ENCODE results near the gene SPINT2. TPM values are rescaled to one million over a fixed set of nuclear protein-coding genes. Genes with fewer than 3 reads are reported as not detected.
"Not testable (repeated sequence)": the region's sequence is repeated elsewhere in the genome, so short reads cannot be mapped to it uniquely, and the experiment has no call there.

SPINT2 gene
- total RNA-seq, 1 donor from 2014 or later, result 5.9 TPM

DNA sequence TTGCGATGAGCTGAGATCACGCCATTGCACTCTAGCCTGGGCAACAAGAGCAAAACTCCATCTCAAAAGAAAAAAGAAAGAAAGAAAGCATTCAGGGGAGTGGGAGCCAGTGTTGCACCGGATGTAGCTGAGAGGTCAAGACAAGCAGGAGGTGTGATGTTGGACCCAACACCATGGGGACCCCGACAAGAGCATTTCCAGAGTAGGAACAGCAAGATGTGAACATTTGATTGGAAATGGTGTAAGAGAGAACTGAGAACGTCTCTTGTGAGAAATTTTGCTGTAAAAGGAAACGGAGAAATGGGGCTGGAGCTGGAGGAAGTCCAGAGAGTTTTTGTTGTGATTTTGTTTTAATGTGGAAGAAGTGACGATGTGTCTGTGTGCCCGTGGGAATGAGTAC is 24.6 kb upstream of the SPINT2 start:
- DNase-seq (ENCODE audit: low read depth, low spot score), result no peak

DNA sequence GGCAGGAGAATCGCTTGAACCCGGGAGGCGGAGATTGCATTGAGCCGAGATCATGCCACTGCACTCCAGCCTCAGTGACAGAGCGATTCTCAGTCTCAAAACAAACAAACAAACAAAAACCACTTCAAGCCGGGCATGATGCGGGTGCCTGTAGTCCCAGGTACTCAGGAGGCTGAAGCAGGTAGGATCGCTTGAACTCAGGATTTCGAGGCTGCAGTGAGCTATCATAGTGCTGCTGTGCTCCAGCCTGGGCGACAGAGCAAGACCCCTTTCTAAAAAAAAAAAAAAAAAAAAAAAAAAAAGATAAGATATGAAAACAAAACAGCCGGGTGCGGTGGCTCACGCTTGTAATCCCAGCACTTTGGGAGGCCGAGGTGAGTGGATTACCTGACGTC is 21.1 kb upstream of the SPINT2 start:
- DNase-seq (ENCODE audit: low read depth, low spot score), result no peak

DNA sequence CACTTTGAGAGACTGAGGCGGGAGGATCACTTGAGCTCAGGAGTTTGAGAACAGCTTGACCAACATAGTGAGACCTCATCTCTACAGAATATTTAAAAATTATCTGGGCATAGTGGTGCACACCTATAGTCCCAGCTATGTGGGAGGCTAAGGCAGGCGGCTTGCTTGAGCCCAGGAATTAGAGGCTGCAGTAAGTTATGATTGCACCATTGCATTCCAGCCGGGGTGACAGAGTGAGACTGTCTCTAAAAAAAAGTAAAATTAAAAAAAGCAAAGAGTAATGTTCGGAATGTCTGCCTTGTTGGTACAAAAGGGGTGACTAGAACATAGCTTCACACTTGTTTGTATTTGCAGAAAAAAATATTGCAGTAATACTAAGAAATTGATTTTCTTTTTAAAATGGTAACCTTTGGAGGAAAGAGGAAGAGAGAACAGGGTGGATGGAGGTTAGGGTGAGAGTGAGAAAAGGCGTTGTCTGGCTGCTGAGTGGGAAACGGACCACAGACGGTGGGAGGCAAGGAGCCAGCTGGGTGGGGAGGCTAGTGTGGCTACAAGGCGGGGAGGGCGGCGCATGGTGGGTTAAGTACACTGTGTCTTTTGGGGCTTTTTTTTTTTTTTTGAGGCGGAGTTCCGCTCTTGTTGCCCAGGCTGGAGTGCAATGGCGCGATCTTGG is 18.4 kb upstream of the SPINT2 start:
- DNase-seq (ENCODE audit: low read depth, low spot score), result no peak

DNA sequence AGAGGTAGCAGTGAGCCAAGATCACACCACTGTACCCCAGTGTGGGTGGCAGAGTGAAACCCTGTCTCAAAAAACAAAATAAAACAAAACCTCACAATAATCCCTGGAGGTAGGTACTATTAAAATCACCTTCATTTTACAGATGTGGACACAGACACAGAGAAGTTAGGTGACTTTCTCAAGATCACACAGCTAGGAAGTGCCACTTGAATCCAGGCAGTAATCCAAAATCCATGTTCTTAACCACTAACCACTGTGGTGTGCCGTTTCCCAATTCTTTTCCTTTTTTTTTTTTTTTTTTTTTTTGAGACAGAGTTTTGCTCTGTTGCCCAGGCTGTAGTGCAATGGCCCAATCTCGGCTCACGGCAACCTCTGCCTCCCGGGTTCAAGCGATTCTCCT is 17.2 kb upstream of the SPINT2 start:
- DNase-seq (ENCODE audit: low read depth, low spot score), result no peak

DNA sequence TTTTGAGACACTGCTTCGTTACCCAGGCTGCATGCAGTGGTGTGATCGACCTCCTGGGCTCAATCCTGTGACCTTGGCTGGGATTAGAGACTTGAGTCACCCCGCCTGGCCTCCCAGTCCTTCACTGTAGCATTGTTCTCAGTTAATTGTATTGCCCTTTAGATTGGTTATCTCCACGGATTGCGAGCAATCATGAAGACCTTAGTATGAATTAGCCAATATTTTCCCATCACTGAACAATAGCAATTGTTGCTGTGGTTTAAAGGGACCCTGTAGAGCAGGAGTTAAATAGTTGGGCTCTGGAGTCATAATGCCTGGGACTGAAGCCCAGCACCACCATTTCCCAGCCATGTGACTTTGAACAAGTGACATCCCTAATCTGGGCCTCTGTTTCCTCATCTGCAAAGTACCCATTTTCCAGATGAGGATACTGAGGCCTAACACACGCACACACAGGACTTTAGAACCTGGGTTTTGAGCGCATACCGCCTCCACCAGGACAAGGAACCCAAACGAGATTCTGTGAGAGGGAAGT is 16.6 kb upstream of the SPINT2 start:
- no peak for DNase-seq (ENCODE audit: low read depth, low spot score)

DNA sequence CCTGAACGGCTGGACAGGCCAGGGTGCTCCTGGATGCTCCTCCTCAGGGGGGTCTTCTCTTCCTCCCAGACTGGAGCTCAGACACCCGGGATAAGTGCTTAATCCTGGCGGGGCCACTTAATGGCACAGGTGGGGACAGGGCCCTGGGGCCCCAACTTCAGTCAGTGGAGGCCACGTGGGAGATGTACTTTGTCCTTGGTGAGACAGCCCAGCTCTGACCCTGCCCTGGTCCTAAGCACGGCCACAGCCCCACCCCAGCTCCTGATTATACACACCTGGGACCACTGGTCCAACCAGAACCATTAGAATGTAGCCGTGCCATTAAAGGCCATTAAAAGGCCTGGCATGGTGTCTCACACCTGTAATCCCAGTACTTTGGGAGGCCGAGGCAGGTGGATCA is 16.0 kb upstream of the SPINT2 start:
- no peak for DNase-seq (ENCODE audit: low read depth, low spot score)

DNA sequence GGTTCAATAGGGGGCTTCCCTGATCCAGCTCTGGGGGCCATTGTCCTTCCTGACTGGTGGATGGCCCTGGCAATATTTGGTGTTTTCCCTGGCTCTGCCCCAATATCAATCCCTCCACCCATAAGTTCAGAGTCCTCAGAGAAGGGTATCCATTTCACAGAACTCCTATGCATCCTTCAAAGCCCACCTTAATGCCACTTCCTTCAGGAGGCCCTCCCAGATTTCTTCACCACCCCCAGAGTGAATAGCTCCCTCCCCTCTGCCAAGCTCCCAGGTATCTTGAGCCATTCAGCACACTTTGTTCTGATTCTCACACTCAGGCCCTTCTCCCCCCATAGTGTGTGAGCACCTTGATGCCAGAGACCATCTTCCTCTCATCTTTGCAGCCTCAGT is 13.9 kb upstream of the SPINT2 start:
- DNase-seq (ENCODE audit: low read depth, low spot score), result no peak

DNA sequence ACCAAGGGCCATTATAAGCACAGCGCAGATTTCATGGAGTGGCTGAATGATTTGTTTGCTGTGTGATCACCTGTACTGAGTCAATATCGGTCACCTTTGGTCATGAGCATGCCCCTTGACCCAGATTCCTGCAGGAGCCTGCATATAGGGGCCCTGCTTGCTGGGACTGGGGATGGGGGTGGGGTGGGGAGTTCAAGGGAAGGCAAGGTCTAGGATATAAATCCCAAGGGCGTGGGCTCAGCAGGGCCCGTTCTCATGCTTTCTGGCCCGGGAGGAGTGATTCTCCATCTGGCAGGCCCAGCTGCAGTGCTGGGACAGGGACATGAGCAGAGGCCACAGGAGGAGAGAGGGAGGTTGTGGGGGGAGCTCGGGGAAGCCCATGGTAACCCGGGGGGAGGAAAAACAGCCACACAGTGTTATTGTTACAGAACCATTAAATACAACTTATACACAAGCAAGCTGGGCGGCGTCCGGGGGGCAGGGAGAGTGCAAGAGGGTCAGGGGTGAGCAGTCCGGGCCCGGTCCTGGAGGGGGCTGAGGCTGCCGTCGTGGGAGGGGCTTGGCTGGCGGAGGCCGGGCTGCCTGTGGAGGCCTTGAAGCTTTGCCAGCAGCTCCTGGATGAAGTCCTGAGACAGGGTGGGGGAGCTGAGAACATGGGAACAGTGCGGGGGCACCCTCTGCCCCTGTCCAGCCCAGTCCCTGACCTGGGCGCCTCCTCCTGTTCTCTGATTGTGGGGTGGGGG is 13.4 kb upstream of the SPINT2 start:
- DNase-seq (ENCODE audit: low read depth, low spot score), result no peak

DNA sequence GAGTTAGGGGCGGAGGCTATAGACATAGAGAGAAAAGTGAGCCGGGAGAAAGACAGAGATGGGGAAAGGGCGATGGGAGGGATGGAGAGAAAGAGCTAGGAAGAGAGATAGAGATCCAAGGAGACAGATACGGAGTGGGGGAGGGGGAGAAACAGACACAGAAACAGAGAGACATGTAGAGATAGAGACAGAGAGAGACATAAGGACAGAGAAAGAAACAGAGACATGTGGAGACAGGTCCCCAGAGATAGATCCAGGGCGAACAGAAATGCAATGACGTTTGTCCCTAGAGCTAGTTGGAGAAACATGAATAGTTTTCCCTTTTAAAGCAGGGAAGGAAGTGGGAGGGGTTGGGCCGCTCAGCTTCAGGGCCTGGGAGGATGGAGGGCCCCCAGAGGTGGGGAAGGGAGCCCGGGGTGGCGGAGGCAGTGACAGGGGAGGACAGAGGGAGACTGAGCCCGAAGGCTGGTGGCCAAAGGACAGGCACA is 12.8 kb upstream of the SPINT2 start:
- DNase-seq (ENCODE audit: low read depth, low spot score), result no peak

DNA sequence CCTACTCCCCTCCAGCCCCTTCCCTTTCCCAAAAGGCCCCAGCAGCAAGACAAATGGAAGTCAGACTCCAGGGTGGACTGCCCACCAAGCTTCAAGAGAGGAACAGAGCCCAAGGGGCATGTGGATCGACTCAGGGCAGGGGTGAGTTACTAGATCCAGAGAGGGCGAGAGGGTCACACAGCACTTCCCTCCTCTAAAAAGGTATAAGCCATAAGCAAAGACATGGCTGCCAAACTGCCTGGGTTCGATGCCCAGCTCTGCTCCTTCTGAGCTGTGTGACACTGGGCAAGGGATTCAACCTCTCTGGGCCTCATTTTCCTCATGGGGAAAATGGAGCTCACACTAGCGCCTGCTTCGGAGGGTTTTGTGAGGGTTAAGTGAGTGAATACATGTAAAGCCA is 12.0 kb upstream of the SPINT2 start:
- no peak for DNase-seq (ENCODE audit: low read depth, low spot score)

DNA sequence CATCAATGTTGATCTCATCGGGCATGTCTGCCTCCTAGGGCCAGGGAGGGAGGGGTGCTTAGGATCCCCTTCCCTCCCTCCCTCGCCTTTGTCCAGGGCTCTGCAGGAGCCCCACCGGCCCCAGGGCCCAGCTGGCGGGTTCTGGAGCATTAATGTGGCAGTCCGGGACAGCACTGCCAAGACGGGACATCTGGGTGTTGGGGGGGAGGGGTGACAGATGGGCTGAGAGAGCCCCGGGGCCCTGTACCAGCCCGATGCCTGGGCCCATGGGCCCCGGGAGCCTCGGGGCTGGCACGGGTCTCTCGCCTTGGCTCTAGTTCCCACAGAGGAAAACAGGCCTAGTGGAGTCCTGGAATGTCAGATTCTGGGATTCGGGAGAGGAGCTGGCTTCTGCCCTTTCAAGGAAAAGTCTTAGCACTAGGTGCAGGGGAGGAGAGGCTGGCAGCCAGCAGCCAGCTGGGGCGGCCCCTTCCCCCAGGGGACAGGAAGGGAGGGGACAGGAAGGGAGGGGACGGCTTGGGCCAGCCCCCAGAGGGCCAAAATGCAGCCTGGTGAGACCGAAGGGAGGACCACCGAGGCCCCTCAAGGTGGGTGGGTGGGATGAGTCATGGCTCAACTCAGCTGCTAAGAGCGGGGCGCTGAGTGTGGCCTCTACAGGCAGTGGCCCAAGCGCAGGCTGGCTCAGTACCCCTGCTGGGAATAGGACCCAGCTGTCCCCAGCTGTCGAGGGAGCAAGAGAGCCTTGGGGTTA is 11.3 kb upstream of the SPINT2 start:
- DNase-seq (ENCODE audit: low read depth, low spot score), result no peak

DNA sequence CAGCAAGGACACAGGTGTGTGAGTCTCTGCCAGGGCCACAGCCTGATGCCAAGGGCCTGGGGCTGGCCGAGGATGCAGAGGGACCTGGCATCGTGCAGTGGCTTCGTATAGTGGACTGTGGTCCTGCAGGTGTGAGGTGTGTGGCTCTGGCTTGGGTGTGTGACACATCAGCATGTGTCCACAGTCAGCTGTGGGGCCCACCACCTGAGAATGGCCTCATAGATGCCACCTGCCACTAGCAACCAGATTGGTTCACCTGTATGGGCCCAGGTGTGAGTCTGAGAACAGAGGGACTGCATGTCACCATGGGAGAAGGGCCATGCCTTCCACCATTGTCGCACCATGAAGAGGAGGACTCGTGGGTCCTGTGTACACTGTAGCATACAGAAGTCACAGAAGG is 10.6 kb upstream of the SPINT2 start:
- no peak for DNase-seq (ENCODE audit: low read depth, low spot score)

DNA sequence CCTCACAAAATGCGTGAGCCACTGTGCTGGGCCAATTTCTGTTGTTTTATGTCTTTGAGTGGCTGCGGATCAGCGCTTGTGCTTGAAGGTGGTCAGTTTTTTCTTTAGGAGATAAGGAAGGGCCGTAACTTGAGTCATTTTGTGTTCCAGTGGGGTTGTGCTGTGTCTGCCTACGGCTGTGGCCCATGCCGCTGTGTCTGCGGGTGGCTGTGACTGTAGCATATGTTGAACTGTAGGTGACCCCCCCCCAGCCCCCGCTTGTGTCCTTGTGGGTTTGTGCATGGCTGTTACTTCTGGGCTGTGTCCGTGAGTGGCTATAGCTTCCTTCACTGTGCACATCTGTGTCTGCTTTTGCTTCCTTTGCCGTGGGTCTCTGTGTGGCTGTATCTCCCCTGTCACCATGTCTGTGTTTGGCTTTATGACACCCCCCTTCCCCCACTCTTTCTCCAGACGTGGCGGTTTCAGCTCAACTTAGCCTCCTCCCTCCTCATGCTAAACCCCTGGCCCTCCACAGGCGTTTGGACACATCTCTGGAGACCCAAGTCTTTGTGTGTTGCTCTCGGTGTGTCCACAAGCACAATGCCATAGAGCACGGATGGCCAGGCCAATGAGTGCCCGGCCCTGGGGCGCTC is 8.9 kb upstream of the SPINT2 start:
- DNase-seq (ENCODE audit: low read depth, low spot score), result no peak

DNA sequence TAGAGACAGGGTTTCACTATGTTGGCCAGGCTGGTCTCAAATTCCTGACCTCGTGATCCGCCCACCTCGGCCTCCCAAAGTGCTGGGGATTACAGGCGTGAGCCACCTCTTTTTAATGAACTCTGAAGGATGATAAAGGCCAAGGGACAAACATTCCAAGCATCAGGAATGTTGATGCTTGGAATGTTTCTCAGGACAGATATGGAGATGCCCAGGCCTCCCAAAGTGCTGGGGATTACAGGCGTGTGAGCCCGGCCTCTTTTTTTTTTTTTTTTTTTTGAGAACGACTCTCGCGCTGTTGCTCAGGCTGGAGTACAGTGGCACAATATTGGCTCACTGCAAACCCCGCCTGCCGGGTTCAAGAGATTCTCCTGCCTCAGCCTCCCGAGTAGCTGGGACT is 2.4 kb upstream of the SPINT2 start:
- not testable (repeated sequence) for DNase-seq (ENCODE audit: low read depth, low spot score)

DNA sequence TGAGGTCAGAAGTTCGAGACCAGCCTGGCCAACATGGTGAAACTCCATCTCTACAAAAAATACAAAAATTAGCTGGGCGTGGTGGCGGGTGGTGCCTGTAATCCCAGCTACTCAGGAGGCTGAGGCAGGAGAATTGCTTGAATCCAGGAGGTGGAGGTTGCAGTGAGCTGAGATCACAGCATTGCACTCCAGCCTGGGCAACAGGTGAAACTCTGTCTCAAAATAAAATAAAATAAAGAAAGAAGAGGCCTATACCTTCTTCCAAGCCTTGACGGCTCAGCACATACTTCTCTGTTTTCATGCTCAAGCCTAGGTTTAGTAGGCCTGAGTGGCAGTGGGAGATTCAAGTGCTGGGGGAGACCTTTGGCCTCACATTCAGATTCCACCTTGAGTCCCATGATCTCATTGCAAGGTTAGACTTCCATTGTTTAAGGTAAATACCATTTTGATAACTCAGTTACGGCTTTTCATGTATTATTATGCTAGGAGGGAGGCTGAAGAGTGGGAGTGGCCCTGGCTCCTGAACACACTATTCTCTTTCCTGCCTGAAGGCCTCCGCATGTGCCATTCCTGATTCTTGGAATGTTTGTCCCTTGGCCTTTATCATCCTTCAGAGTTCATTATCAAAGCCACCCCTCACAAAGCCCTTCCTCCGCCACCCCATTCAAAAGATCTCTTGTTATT is 1.6 kb upstream of the SPINT2 start:
- no peak for DNase-seq (ENCODE audit: low read depth, low spot score)

DNA sequence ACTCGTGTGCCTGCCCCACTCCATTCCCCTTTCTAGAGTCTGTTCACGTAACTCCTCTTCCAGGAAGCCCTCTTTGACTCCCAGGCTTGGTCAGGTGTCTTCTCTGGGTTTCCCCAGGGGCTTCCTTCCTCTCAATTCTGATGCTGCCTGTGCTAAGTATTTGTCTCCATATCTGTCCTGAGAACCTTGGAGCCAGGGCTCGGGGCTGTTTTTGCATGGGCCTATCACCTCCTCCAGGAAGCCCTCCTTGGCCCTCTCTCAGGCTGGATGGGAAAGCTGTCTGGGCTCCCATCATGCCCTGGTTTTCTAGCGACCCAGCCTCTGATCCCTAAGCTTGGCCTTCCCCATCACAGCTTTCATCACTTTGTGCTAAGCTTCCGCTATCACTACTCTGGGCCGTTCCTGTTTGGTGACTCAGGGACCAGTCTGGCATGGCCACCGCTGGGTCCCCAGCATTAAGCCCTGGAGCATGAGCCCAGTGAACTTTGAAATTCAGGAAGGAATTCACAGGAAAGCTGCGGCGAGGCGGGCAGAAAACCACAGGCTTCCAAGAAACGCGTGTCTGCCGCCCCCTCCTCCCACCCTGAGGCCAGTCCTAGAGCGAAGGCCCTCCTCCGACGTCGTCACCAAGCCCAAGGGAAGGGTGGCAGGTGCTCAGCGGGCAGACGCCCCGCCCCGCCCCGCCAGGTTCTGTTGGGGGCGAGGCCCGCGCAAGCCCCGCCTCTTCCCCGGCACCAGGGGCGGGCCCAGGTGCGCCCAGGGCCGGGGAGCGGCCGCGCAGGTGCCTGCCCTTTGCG is 486 bp upstream of the SPINT2 start:
- DNase-seq (ENCODE audit: low read depth, low spot score), result no peak

DNA sequence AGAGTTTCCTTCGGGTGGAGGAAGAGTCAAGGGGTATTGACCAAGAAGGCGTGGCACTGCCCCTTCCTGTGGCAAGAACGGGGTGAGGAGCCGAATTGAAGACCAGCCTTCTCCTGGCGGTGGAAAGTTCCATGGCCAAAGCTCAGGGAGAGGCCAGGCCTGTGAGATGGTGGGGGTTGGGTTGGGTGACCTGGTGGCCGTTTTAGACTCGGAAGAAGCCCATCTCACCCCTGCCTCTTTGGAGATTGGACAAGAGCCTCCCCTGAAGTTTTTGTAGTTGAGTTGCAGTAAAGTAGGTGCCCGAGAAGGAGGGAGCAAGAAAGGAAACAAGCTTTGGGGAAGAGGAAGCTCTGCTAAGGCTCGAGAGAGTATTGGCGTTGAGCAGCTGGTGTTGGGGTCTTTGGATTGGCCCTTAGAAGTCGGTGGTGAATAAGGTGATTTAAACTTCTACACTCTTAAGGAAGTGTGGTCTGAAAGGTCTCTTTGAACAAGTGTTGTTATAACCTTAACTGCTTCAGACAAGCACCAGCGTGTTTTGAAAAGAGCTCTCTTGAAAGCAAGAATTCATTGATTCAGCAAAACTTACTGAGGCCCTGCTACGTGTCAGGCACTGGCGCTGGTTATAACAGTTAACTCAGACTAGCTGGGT is 964 bp downstream of the SPINT2 start:
- DNase-seq (ENCODE audit: low read depth, low spot score), result no peak

DNA sequence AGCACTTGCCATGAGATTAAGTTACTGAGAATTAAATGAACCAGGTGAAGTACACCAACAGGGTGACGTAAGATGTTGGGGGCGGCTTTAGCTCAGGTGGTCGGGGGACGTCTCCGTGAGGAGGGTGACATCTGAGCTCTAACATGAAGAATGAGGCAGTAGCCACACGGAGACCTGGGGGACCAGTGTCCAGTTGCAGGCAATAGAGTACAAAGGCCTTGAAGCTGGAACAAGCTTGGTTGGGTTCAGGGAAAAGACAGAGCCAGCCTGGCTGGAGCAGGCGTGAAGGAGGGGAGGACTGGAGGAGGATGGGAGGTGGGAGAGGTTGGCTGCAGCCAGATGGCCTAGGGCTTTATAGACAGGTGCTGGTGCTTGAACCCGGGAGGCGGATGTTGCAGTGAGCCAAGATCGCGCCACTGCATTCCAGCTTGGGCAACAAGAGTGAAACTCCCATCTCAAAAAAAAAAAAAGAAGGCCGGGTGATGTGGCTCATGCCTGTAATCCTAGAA is 1.6 kb downstream of the SPINT2 start:
- DNase-seq (ENCODE audit: low read depth, low spot score), result no peak

DNA sequence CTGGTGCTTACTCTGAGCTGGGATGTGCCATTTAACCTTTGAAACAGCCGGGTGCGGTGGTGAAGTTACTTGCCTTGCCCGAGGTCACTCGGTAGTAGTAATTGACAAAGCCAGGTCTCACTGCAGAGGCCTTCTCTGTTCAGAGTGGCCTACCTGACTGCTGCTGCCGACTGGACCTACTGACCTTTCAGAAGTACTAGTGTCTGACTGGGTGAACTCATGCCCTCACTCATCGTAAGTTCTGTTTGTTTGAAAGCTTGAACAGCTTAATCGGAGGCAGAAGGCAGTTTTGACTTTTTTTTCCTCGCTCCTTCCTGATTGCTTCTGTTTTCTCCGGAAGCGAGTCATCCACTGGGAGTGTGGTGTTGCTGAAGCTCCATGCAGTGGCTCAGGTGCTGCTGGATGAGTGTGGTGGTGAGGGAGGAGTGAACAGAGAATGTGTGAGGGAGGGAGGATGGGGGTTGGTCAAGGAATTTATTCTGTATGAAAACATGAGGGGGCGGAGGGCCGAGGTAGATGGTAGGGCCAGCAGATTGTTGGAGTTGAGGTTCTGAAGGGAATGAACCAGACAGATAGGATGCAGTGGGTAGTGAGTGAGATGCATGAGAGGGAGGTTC is 2.7 kb downstream of the SPINT2 start:
- no peak for DNase-seq (ENCODE audit: low read depth, low spot score)

All from pulmonary artery endothelial cell (primary cell).